ENCODE data around the gene FAM120B.

DNA sequence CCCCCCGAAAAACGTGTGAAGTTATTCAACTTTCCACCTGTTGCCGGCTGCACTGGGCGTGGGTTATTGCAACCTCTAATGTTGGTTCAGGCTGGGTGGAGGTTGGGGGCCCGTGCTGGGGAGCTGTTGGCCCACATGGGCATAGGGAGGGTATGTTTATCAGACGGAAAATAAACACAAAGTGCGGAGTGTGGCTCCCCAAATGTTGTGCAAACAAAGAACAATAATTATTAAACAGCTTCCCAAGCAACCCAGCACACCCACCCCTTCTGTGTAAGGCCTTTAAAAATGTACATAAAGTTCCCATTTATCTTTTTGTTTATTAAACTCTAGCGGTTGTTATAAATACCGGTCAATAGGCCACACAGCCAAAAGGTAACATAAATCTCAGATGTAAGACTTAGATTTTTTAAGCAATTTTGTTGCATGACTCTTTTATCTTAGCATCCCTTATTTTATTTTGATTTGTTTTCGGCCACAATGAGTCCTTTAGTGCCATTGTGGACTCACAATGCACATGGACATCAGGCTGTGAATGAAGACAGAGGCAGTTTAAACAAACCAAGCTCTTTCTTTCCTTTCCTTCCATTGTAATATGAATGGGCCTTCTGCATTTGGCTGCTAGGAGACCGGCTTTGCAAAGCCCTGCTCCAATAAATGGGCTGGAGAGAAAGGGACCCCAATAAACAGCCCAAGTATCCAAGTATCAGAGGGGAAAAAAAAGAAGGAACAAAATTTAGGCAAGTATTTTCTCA lies 8.8 kb upstream of the FAM120B start:
- no peak for TF ChIP-seq RAD21 (IDR thresholded peaks at IDR 0.05; ENCODE audit: low read depth)
- TF ChIP-seq POLR2A (IDR thresholded peaks at IDR 0.05; ENCODE audit: borderline replicate concordance, extremely low read depth, insufficient read depth, insufficient read length) = no peak

All from HCT116 (cell line).